ENCODE data around the gene KDM4C. TPM values are rescaled to one million over a fixed set of nuclear protein-coding genes. Genes with fewer than 3 reads are reported as not detected.
"Not testable (repeated sequence)": the region's sequence is repeated elsewhere in the genome, so short reads cannot be mapped to it uniquely, and the experiment has no call there.

Gene KDM4C
- total and polyA plus RNA-seq, 4 donors, result 9.5 to 54.4 (median 28.3) TPM

GRCh38 chr9:7180247-7180646, 422.5 kb downstream of the KDM4C start:
- intact Hi-C loops (cut with DNase I), result no loop called here
- 82 to 84% methylated on average over 5 of the region's 5 CpGs for WGBS, 2 donors
- no peak overlapping the region for H3K4me3 ChIP-seq (ENCODE audit: low read length in 2 of 2)
- no peak for DNase-seq
- H3K36me3 ChIP-seq (ENCODE audit: control insufficient read depth in 1 of 2, insufficient read depth in 2 of 2, low read length in 1 of 2), result peaks cover 2 to 4% of the 10 kb centered on the region in 2 donors
- no peaks in the 10 kb centered on the region for H3K9me3 ChIP-seq (ENCODE audit: control insufficient read depth, low read length)
- ATAC-seq (ENCODE audit: low FRiP score), result no peak
- H3K27ac ChIP-seq (ENCODE audit: low read depth in 1 of 2, low read length in 2 of 2), result no peak overlapping the region
- H3K4me1 ChIP-seq (ENCODE audit: control insufficient read depth in 1 of 2, insufficient read depth in 2 of 2, low read length in 2 of 2), result no peaks in the 10 kb centered on the region
- H3K27me3 ChIP-seq (ENCODE audit: control insufficient read depth in 1 of 2, insufficient read depth in 2 of 2, low read length in 1 of 2), result no peaks in the 10 kb centered on the region

- H3K9me3 ChIP-seq (ENCODE audit: control insufficient read depth, low read length); DNase-seq; H3K4me3 ChIP-seq (ENCODE audit: low read length in 2 of 2); H3K4me1 ChIP-seq (ENCODE audit: control insufficient read depth in 1 of 2, insufficient read depth in 2 of 2, low read length in 2 of 2); ATAC-seq (ENCODE audit: low FRiP score); intact Hi-C loops (cut with DNase I); H3K27ac ChIP-seq (ENCODE audit: low read depth in 1 of 2, low read length in 2 of 2); H3K36me3 ChIP-seq (ENCODE audit: control insufficient read depth in 1 of 2, insufficient read depth in 2 of 2, low read length in 1 of 2); H3K27me3 ChIP-seq (ENCODE audit: control insufficient read depth in 1 of 2, insufficient read depth in 2 of 2, low read length in 1 of 2): not testable (repeated sequence)
- WGBS, 2 donors, result 78 to 92% methylated on average over 7 of the region's 7 CpGs
Observed at GRCh38 chr9:7183139-7183538, 425.4 kb downstream of the KDM4C start.

- DNase-seq (no peak), ATAC-seq (ENCODE audit: low FRiP score) (no peak)
- Histone ChIP-seq H3K4me1 (ENCODE audit: control insufficient read depth in 1 of 2, insufficient read depth in 2 of 2, low read length in 2 of 2) (no peaks in the 10 kb centered on the region), H3K27ac (ENCODE audit: low read depth in 1 of 2, low read length in 2 of 2) (no peak overlapping the region), H3K36me3 (ENCODE audit: control insufficient read depth in 1 of 2, insufficient read depth in 2 of 2, low read length in 1 of 2) (no peaks in the 10 kb centered on the region), H3K4me3 (ENCODE audit: low read length in 2 of 2) (no peak overlapping the region), H3K27me3 (ENCODE audit: control insufficient read depth in 1 of 2, insufficient read depth in 2 of 2, low read length in 1 of 2) (no peaks in the 10 kb centered on the region), H3K9me3 (ENCODE audit: control insufficient read depth, low read length) (peaks cover 1% of the 10 kb centered on the region)
- intact Hi-C loops (cut with DNase I), result no loop called here
Observed at GRCh38 chr9:7185612-7186011, 427.8 kb downstream of the KDM4C start.

- peaks cover 1% of the 10 kb centered on the region for H3K9me3 ChIP-seq (ENCODE audit: control insufficient read depth, low read length)
- whole genome bisulfite sequencing, 2 donors, result 36 to 45% methylated on average over 1 of the region's 1 CpG
- H3K27ac ChIP-seq (ENCODE audit: low read depth in 1 of 2, low read length in 2 of 2), result no peak overlapping the region
- no peak for ATAC-seq (ENCODE audit: low FRiP score)
- no peak overlapping the region for H3K4me3 ChIP-seq (ENCODE audit: low read length in 2 of 2)
- intact Hi-C loops (cut with DNase I), result no loop called here
- H3K4me1 ChIP-seq (ENCODE audit: control insufficient read depth in 1 of 2, insufficient read depth in 2 of 2, low read length in 2 of 2), result no peaks in the 10 kb centered on the region
- H3K27me3 ChIP-seq (ENCODE audit: control insufficient read depth in 1 of 2, insufficient read depth in 2 of 2, low read length in 1 of 2), result no peaks in the 10 kb centered on the region
- no peaks in the 10 kb centered on the region for H3K36me3 ChIP-seq (ENCODE audit: control insufficient read depth in 1 of 2, insufficient read depth in 2 of 2, low read length in 1 of 2)
- no peak for DNase-seq
Observed at GRCh38 chr9:7186175-7186574, 428.4 kb downstream of the KDM4C start.

GRCh38 chr9:7192266-7192665, 434.5 kb downstream of the KDM4C start:
- Histone ChIP-seq H3K27me3 (ENCODE audit: control insufficient read depth in 1 of 2, insufficient read depth in 2 of 2, low read length in 1 of 2) (no peaks in the 10 kb centered on the region), H3K27ac (ENCODE audit: low read depth in 1 of 2, low read length in 2 of 2) (no peak overlapping the region), H3K9me3 (ENCODE audit: control insufficient read depth, low read length) (peaks cover 3% of the 10 kb centered on the region), H3K4me3 (ENCODE audit: low read length in 2 of 2) (no peak overlapping the region), H3K36me3 (ENCODE audit: control insufficient read depth in 1 of 2, insufficient read depth in 2 of 2, low read length in 1 of 2) (no peaks in the 10 kb centered on the region), H3K4me1 (ENCODE audit: control insufficient read depth in 1 of 2, insufficient read depth in 2 of 2, low read length in 2 of 2) (no peaks in the 10 kb centered on the region)
- intact Hi-C loops (cut with DNase I), result no loop called here
- ATAC-seq (ENCODE audit: low FRiP score) (no peak), DNase-seq (no peak)
- 52 to 63% methylated on average over 4 of the region's 4 CpGs for WGBS, 2 donors

- H3K4me3 ChIP-seq (ENCODE audit: low read length in 2 of 2), result no peak overlapping the region
- DNase-seq (no peak), ATAC-seq (ENCODE audit: low FRiP score) (no peak)
- no peaks in the 10 kb centered on the region for H3K36me3 ChIP-seq (ENCODE audit: control insufficient read depth in 1 of 2, insufficient read depth in 2 of 2, low read length in 1 of 2)
- peaks cover 3% of the 10 kb centered on the region for H3K9me3 ChIP-seq (ENCODE audit: control insufficient read depth, low read length)
- 25 to 39% methylated on average over 2 of the region's 2 CpGs for WGBS, 2 donors
- no peaks in the 10 kb centered on the region for H3K27me3 ChIP-seq (ENCODE audit: control insufficient read depth in 1 of 2, insufficient read depth in 2 of 2, low read length in 1 of 2)
- no peaks in the 10 kb centered on the region for H3K4me1 ChIP-seq (ENCODE audit: control insufficient read depth in 1 of 2, insufficient read depth in 2 of 2, low read length in 2 of 2)
- intact Hi-C loops (cut with DNase I), result no loop called here
- no peak overlapping the region for H3K27ac ChIP-seq (ENCODE audit: low read depth in 1 of 2, low read length in 2 of 2)
Observed at GRCh38 chr9:7195526-7195925, 437.8 kb downstream of the KDM4C start.

- 71 to 98% methylated on average over 2 of the region's 2 CpGs for WGBS, 2 donors
- H3K27me3 ChIP-seq (ENCODE audit: control insufficient read depth in 1 of 2, insufficient read depth in 2 of 2, low read length in 1 of 2), result no peaks in the 10 kb centered on the region
- H3K4me1 ChIP-seq (ENCODE audit: control insufficient read depth in 1 of 2, insufficient read depth in 2 of 2, low read length in 2 of 2), result no peaks in the 10 kb centered on the region
- DNase-seq (no peak), ATAC-seq (ENCODE audit: low FRiP score) (no peak)
- intact Hi-C loops (cut with DNase I), result no loop called here
- no peak overlapping the region for H3K4me3 ChIP-seq (ENCODE audit: low read length in 2 of 2)
- H3K36me3 ChIP-seq (ENCODE audit: control insufficient read depth in 1 of 2, insufficient read depth in 2 of 2, low read length in 1 of 2), result no peaks in the 10 kb centered on the region
- H3K9me3 ChIP-seq (ENCODE audit: control insufficient read depth, low read length), result peaks cover 3% of the 10 kb centered on the region
- H3K27ac ChIP-seq (ENCODE audit: low read depth in 1 of 2, low read length in 2 of 2), result no peak overlapping the region
Observed at GRCh38 chr9:7196467-7196866, 438.7 kb downstream of the KDM4C start.

GRCh38 chr9:7201196-7201595, 443.4 kb downstream of the KDM4C start:
- ATAC-seq (ENCODE audit: low FRiP score) (no peak), DNase-seq (no peak)
- H3K27ac ChIP-seq (ENCODE audit: low read depth in 1 of 2, low read length in 2 of 2), result no peak overlapping the region
- H3K4me3 ChIP-seq (ENCODE audit: low read length in 2 of 2), result no peak overlapping the region
- WGBS, 2 donors, result 83 to 86% methylated on average over 5 of the region's 5 CpGs
- H3K4me1 ChIP-seq (ENCODE audit: control insufficient read depth in 1 of 2, insufficient read depth in 2 of 2, low read length in 2 of 2), result no peaks in the 10 kb centered on the region
- no peaks in the 10 kb centered on the region for H3K9me3 ChIP-seq (ENCODE audit: control insufficient read depth, low read length)
- H3K36me3 ChIP-seq (ENCODE audit: control insufficient read depth in 1 of 2, insufficient read depth in 2 of 2, low read length in 1 of 2), result no peaks in the 10 kb centered on the region
- no peaks in the 10 kb centered on the region for H3K27me3 ChIP-seq (ENCODE audit: control insufficient read depth in 1 of 2, insufficient read depth in 2 of 2, low read length in 1 of 2)
- intact Hi-C loops (cut with DNase I), result no loop called here

- no peak for ATAC-seq (ENCODE audit: low FRiP score)
Observed at GRCh38 chr9:7205806-7206205, 448.0 kb downstream of the KDM4C start.

More at GRCh38 chr9:7205806-7206205, 448.0 kb downstream of the KDM4C start:
- no peaks in the 10 kb centered on the region for H3K9me3 ChIP-seq (ENCODE audit: control insufficient read depth, low read length)
- H3K4me3 ChIP-seq (ENCODE audit: low read length in 2 of 2), result no peak overlapping the region
- H3K27me3 ChIP-seq (ENCODE audit: control insufficient read depth in 1 of 2, insufficient read depth in 2 of 2, low read length in 1 of 2), result no peaks in the 10 kb centered on the region
- WGBS, 2 donors, result 79 to 86% methylated on average over 4 of the region's 4 CpGs
- DNase-seq, result no peak
- intact Hi-C loops (cut with DNase I), result no loop called here
- H3K27ac ChIP-seq (ENCODE audit: low read depth in 1 of 2, low read length in 2 of 2), result no peak overlapping the region
- no peaks in the 10 kb centered on the region for H3K4me1 ChIP-seq (ENCODE audit: control insufficient read depth in 1 of 2, insufficient read depth in 2 of 2, low read length in 2 of 2)
- H3K36me3 ChIP-seq (ENCODE audit: control insufficient read depth in 1 of 2, insufficient read depth in 2 of 2, low read length in 1 of 2), result no peaks in the 10 kb centered on the region
